ENCODE measurements around the gene CAMK4. TPM values are rescaled to one million over a fixed set of nuclear protein-coding genes. Genes with fewer than 3 reads are reported as not detected.

Gene CAMK4
- total RNA-seq, 1 experiment from 2014 or later, result 6.3 TPM

DNA sequence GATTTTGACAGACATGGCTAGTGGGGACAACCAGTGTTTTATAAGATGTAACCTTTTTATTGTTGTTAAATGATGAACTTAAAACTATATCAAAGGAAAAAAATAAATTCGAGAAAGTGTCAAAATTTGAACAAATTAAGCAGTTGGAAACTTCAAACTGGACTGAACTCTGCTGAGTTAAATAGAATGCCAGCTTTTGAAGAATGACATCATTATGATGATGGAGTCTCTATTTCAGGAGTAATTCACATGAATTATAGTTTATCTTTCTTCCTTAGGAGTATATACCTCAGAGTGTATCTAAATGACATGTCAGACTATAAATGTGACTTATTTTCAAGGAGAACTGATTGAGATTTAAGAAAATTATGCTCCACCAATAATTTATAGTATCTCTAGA lies 125.2 kb downstream of the CAMK4 start:
- peaks cover 0 to 5% of the 10 kb centered on the region in 2 experiments; a peak in 1 of 4 replicates for H3K4me1 Mint-ChIP-seq
- H3K27ac Mint-ChIP-seq, result no peak overlapping the region
- H3K9me3 Mint-ChIP-seq, result no peaks in the 10 kb centered on the region
- Histone ChIP-seq H3K23me2 (ENCODE audit: insufficient read length, low read depth, low read length, poor library complexity, severe bottlenecking) (no peaks in the 10 kb centered on the region), H3K9ac (ENCODE audit: extremely low read depth, insufficient read length, low read length) (no peak overlapping the region), H4K20me1 (ENCODE audit: control insufficient read depth, insufficient read depth, insufficient read length) (no peaks in the 10 kb centered on the region), H2BK15ac (ENCODE audit: low read depth, low read length) (no peak overlapping the region), H4K8ac (replicated peaks; ENCODE audit: insufficient read length, low read depth, low read length) (no peak overlapping the region), H2BK20ac (ENCODE audit: low read depth, low read length, poor library complexity, severe bottlenecking) (no peak overlapping the region), H3K4me2 (ENCODE audit: insufficient read depth, insufficient read length, low read length) (no peak overlapping the region), H3K23ac (ENCODE audit: insufficient read length, low read depth, low read length) (no peak overlapping the region), H4K5ac (ENCODE audit: insufficient read length, low read depth, low read length) (no peak overlapping the region), H2BK12ac (ENCODE audit: insufficient read length, low read depth, low read length) (no peak overlapping the region), H4K91ac (ENCODE audit: insufficient read length, low read depth, low read length) (no peak overlapping the region), H3K9me3 (ENCODE audit: control insufficient read depth, low read depth, low read length) (no peaks in the 10 kb centered on the region), H3K18ac (ENCODE audit: insufficient read length, low read depth, low read length) (no peak overlapping the region), H3K14ac (ENCODE audit: insufficient read depth, low read length) (no peak overlapping the region), H2BK5ac (ENCODE audit: insufficient read length, low read length) (no peak overlapping the region), H2AK5ac (ENCODE audit: insufficient read length, low read length) (no peak overlapping the region), H3K56ac (ENCODE audit: insufficient read length, low read depth, low read length) (no peak overlapping the region), H3K79me2 (ENCODE audit: insufficient read depth, low read length) (no peaks in the 10 kb centered on the region), H3K27me3 (ENCODE audit: insufficient read depth, low read length) (no peaks in the 10 kb centered on the region), H2AFZ (ENCODE audit: low read length) (no peak overlapping the region), H3K27ac (ENCODE audit: insufficient read length, low read depth, low read length) (no peak overlapping the region), H3K4me1 (ENCODE audit: insufficient read depth, low read length) (no peaks in the 10 kb centered on the region), H3K4ac (ENCODE audit: low read depth, low read length) (no peak overlapping the region), H3K79me1 (ENCODE audit: insufficient read depth, low read depth, low read length, poor library complexity, severe bottlenecking) (no peaks in the 10 kb centered on the region), H3T11ph (ENCODE audit: low read length) (no peak overlapping the region), H2BK120ac (ENCODE audit: low read depth, low read length, poor library complexity, severe bottlenecking) (no peak overlapping the region)
- TF ChIP-seq CTCF (conservative IDR thresholded peaks at IDR 0.05), result no peak
- no peaks in the 10 kb centered on the region for H3K36me3 Mint-ChIP-seq (ENCODE audit: insufficient read depth in 1 of 3, low read depth in 3 of 3)
- H3K27me3 Mint-ChIP-seq (ENCODE audit: low read depth), result no peaks in the 10 kb centered on the region
- H3K4me3 Mint-ChIP-seq, result no peak overlapping the region
- no CpG with 5 or more reads among the region's 1 CpG for WGBS (ENCODE audit: extremely low coverage, insufficient read length, low lambda C conversion rate)
- DNase-seq, result no peak
